DND-41 (cell line): ENCODE results near the gene EFL1.
"Not testable (repeated sequence)": the region's sequence is repeated elsewhere in the genome, so short reads cannot be mapped to it uniquely, and the experiment has no call there.

ENCODE experiments used
- CTCF ChIP-seq: IDR thresholded peaks from 2 replicates; pipeline ENCODE4 v1.5.1; 2012; ENCODE audit warnings: borderline replicate concordance, low read length, moderate library complexity, mild to moderate bottlenecking; ENCODE audit not compliant: poor library complexity, severe bottlenecking; ENCODE audit errors: extremely low read depth
- EZH2 ChIP-seq: IDR thresholded peaks from 3 replicates; pipeline ENCODE4 v1.6.1; 2012; ENCODE audit warnings: borderline replicate concordance, low read depth, mild to moderate bottlenecking, moderate library complexity, low read length, inconsistent platforms; ENCODE audit not compliant: severe bottlenecking

GRCh38 chr15:82245956-82246355 lies 16.6 kb downstream of the EFL1 start:
- not testable (repeated sequence) for TF ChIP-seq CTCF, EZH2
